Measurements from ENCODE around the gene NFYB.
"Not testable (repeated sequence)": the region's sequence is repeated elsewhere in the genome, so short reads cannot be mapped to it uniquely, and the experiment has no call there.

The NFYB gene

GRCh38 chr12:104137902-104138796, at the start of gene NFYB:
NFYB (minus strand) TSS chr12:104138210; CDS start chr12:104135453, 2,757 bp downstream.
- DNase-seq (ENCODE audit: low spot score), result peak; percentile 95

DNA sequence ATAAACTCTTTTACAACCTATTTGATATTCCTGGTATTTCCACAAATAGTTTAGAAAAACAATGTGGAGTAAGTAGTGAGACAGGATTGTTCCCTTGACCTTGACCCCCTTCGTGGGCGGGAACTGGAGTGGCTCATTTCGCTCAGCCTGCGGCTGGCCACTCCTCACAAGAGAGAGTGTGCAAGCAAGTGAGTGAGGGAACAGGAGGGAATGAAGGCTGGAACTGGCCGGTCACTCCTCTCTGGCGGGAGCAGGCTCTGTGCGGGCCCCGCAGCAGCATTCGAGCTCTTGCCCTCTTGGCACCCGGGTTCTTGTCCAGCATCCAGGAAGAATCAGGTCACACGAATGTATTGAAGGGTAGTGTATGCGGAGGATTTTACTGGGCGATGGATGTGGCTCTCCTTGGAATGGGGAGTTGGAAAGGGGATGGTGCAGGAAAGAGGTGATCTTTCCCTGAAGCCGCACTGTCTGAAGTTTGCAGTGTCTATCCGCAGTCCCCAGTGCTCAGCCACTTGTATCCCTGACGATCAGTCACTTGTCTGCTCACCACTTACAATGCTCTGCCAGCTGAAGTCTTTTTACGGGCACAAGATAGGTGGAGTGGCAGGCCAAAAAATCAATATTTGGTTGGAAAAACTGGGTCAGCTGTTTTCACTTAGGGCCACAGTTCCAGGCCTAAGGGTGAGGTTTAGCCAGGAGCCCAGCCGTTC, 49.6 kb upstream of the NFYB start:
- no peak for DNase-seq (ENCODE audit: low spot score)

GRCh38 chr12:104183443-104183842, 45.4 kb upstream of the NFYB start:
- no peak for DNase-seq (ENCODE audit: low spot score)

DNA sequence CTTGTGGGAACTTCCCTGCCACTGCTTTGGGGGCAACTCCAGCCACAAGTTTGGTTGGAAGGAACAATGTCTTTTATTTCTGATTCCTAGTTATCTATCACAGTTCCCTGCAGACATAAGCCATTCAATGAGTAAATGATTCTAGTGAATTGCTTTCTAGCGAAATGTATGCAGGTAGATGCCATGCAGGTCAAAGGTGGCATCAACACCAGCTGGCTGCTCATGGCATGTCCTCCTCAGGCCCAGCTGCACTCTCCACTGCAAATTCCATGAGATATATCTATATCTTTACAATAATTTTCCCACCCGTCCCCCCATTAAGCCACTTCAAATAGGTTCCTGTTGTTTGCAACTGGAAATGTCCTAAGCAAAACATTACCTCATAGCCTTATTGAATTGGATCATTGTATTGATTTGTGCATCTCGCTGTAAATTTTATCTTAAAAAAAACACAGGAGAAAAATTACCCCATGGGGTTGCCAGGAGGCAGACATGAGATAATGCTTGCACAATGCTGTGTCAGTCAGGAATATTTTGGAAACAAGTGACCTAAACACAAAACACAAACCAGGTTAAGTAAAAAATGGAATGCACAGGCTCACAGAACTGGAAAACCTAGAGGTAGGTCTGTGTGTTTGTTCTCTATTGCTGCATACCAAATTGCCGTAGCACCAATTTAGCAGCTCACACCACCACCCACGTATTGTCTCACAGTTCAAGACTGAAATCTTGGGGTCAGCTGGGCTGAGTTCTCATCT, 44.8 kb upstream of the NFYB start:
- no peak for DNase-seq (ENCODE audit: low spot score)

- no peak for DNase-seq (ENCODE audit: low spot score)
These were observed 44.1 kb upstream of the NFYB start for GRCh38 chr12:104182144-104182543.

DNA sequence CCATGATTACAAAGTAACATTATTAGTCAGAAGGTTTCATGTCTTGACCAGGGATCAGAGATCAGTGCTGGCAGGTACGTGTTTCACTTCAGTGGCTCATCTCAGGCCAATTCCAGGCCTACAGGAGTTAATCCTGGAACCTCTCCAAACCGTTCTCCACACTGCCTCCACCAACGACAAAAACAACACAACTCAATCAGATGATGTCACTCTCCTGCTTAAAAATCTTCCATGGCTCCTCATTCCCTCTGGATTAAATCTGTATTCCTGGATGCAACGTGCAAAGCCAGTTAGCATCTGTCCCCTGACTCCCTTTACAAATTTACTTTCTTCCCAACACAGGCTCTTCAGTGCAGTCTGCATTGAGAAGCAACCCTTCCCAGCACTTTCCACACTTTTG, 43.3 kb upstream of the NFYB start:
- no peak for DNase-seq (ENCODE audit: low spot score)

GRCh38 chr12:104180374-104180773, 42.4 kb upstream of the NFYB start:
- no peak for DNase-seq (ENCODE audit: low spot score)

DNA sequence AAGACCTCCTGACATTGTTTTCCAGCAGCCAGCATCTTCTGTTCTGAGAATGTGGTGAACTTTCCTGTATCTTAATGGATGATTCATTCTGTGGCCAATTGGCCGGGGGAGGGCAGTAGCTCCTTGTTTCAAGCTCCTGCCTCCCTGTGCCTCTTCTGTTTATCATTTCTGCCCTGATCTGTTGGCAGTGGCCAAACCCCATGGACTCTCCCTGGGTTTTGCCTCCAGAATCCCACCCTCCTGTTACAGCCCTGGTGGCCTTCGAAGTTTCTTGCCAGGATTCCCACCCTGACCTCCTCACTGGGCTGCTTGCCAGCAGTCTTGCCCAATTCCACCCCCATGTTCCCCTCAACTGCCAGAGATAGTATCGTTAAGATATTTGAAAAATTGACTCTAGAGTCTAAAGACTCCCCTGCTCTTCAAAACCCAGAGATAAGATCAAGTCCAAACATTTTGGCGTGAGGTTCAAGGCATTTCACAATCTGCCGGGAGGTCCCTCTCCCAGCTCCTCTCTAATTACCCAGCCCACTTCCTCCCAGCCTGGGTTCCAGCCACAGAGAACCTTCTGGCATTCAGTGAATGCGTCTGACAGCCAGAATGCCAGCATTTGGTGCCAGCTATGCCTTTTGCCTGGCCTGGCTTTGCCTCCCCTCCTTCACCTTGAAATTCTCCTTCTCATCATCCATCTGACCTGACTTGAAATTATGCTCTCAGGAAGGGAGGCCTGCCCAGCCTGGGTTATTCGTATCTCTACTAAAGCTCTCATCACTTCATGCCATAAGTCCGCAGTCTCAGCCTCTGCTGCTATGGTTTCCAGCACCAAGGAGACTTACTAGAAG, 39.9 kb upstream of the NFYB start:
- no peak for DNase-seq (ENCODE audit: low spot score)

DNA sequence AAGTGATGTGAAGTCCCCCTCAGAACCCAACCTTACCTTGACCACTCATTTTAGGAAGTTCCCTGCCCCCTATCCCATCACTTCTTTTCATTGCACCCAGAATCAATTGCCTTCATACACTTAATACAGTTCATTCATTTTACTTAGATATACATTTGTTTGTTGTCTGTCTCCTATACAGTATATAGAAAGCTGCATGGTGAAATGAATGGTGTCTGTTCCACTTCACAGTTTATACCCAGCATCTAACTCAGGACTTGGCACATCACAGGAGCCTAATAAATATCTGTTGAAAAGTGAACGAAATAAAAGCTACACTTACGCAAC, 39.3 kb upstream of the NFYB start:
- no peak for DNase-seq (ENCODE audit: low spot score)

GRCh38 chr12:104175726-104176247, 37.8 kb upstream of the NFYB start:
- DNase-seq (ENCODE audit: low spot score), result no peak

DNA sequence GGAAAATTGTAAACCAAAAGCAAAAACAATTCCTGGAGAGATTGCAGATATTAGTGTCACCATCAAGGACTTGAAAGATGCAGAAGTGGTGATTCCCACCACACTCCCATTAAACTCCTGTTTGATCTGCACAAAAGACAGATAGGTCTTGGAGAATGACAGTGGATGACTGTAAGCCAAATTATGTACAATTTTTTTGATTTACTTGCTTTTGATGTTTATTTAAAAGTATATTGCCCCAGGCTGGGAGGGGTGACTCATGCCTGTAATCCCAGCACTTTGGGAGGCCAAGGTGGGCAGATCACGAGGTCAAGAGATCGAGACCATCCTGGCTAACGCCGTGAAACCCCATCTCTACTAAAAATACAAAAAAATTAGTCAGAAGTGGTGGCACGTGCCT, 35.8 kb upstream of the NFYB start:
- not testable (repeated sequence) for DNase-seq (ENCODE audit: low spot score)

- DNase-seq (ENCODE audit: low spot score), result no peak
These were observed 34.5 kb upstream of the NFYB start for GRCh38 chr12:104172570-104172947.

DNA sequence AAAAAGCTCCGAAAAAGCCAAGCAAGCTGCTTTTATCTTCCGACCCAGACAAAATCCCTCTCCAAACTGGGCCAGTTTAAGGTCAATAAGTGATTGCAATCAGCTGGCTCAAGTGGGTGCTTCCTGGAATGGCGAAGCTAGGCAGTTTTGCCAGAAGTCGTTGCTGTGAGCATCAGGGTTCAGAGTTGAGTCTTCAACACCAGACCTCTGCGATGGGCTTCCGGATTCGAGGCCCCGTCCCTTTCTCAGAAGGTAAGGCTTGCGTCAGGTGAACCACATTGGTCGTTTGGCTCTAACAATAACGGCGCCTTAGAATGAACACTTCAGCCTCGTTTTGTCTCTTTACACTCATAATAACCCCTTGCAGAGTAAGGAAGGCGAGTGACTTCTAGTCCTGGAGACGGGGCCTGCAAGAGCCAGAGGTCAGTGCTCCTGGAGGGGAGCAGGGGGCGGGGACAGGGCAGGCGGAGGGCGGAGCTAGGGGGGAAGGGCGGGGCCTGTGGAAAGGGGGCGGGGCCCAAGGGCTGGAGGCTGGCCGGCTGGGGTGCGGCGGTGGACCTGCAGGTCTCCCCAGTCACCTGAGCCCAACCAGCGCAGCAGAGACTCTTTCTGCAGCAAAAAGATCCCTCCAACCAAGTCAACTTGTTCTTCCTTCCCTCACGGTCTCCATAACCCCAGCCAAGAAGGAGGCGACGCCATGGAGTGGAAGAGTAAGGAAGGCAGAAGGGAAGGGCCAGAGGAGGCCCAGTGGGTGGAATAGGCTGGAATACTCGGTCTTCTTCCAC, 34.0 kb upstream of the NFYB start:
- no peak for DNase-seq (ENCODE audit: low spot score)

DNA sequence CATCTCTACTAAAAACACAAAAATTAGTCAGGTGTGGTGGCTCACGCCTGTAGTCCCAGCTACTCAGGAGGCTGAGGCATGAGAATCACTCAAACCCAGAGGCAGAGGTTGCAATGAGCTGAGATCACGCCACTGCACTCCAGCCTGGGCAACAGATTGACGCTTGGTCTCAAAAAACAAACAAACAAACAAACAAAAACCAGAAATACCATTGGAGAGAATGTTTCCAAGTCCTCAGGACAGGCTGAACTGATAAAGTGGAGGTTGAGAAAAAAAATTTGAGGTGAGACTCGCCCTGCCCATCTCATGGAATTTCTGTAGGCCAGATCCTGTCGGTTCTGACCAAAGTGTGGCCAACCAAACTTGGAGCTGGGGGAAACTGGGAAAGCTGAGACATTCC, 30.6 kb upstream of the NFYB start:
- no peak for DNase-seq (ENCODE audit: low spot score)

- no peak for DNase-seq (ENCODE audit: low spot score)
These were observed 29.8 kb upstream of the NFYB start for GRCh38 chr12:104167519-104168458.

DNA sequence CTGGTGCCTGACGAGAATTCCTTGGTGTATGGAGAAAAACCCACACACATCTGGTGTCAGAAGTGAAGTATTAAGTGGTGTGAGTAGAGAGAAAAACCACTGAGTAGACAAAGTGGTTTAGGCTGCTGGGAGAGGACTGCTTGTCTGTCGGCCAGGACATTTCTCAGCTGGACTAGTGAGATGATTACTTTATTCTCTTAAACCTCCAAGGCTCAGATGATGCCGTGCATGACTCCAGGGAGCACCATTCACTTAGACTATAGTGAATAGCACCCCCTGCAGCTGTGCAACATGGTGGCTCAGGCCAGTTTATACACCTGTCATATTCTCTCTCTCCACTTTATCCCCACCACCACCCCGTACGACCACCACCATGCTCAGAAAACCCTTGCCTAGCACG, 28.5 kb upstream of the NFYB start:
- no peak for DNase-seq (ENCODE audit: low spot score)

GRCh38 chr12:104165801-104166200, 27.8 kb upstream of the NFYB start:
- no peak for DNase-seq (ENCODE audit: low spot score)

DNA sequence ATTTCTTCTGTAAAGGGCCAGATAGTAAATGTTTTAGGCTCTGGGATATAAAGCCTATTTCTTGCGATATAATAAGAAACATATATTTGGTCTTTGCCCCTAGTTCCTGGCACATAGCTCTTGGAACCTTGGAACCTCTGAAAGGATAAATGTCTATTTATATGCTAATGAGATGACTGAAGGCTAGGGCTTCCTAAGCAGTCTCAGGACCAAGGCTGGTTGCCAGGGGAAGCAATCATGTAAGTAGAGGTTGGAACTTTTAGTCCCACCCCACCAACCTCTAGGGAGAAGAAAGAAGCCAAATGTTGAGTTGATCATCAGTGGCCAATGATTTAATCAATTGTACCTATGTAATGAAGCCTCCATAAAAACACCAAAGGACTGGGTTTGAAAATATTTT, 26.6 kb upstream of the NFYB start:
- no peak for DNase-seq (ENCODE audit: low spot score)

DNA sequence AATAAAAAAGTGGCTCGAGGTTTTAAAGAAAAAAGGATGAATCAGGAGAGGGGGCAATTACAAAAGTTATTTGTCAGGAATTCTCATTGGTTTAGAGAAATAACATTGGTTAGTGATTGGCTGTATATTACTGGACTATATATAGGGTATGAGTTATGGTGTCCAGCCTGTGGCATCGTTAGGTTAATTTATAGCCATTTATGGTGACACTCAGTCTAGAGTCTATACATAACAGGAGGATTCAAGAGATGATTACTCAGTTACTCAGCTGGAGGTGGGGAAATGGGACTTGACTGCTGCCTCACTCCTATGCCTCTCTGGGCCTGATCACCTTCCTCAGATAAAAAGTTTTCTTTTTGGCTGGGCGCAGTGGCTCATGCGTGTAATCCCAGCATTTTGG, 25.6 kb upstream of the NFYB start:
- DNase-seq (ENCODE audit: low spot score), result no peak

DNA sequence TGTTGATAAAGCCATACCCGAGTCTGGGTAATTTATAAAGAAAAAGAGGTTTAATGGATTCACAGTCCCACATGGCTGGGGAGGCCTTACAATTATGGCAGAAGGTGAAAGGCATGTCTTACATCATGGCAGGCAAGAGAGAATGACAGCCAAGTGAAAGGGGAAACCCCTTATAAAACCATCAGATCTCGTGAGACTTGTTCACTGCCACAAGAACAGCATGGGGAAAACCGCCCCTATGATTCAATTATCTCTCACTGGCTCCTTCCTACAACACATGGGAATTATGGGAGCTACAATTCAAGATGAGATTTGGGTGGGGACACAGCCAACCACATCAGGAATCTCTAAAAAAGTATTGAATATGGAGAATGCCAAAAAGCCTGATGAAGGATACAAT, 25.0 kb upstream of the NFYB start:
- not testable (repeated sequence) for DNase-seq (ENCODE audit: low spot score)
